ENCODE measurements around the gene FTL. TPM values are rescaled to one million over a fixed set of nuclear protein-coding genes. Genes with fewer than 3 reads are reported as not detected.
A peak's percentile ranks its signal among the peaks of the same experiment; 100 is the strongest.

The FTL gene
- total RNA-seq, 1 donor from 2014 or later: 908 TPM

- H3K36me3 Mint-ChIP-seq (ENCODE audit: low read depth): peaks cover 6% of the 10 kb centered on the region
- peak overlapping the region; percentile 58 for H3K27ac Mint-ChIP-seq (ENCODE audit: unreplicated experiment)
- H3K4me3 Mint-ChIP-seq: no peak overlapping the region
- H3K9me3 Mint-ChIP-seq: no peaks in the 10 kb centered on the region
- peaks cover under 1% of the 10 kb centered on the region for H3K4me1 Mint-ChIP-seq
- no peak for TF ChIP-seq CTCF (conservative IDR thresholded peaks at IDR 0.05)
- no peaks in the 10 kb centered on the region for H3K27me3 Mint-ChIP-seq (ENCODE audit: low read depth)
- DNase-seq (ENCODE audit: low read depth, low spot score): peak; percentile 41
These were observed 11.1 kb downstream of the FTL start for GRCh38 chr19:48975947-48976847.

GRCh38 chr19:48977061-48977460 lies 12.0 kb downstream of the FTL start:
- TF ChIP-seq CTCF (conservative IDR thresholded peaks at IDR 0.05): no peak
- no peaks in the 10 kb centered on the region for H3K4me1 Mint-ChIP-seq
- H3K27me3 Mint-ChIP-seq (ENCODE audit: low read depth): no peaks in the 10 kb centered on the region
- no peak overlapping the region for H3K4me3 Mint-ChIP-seq
- no peak overlapping the region for H3K27ac Mint-ChIP-seq (ENCODE audit: unreplicated experiment)
- no peak for DNase-seq (ENCODE audit: low read depth, low spot score)
- peaks cover 7% of the 10 kb centered on the region for H3K36me3 Mint-ChIP-seq (ENCODE audit: low read depth)
- H3K9me3 Mint-ChIP-seq: no peaks in the 10 kb centered on the region

GRCh38 chr19:48982280-48982679 lies 17.2 kb downstream of the FTL start:
- no peak overlapping the region for H3K27ac Mint-ChIP-seq (ENCODE audit: unreplicated experiment)
- no peak for DNase-seq (ENCODE audit: low read depth, low spot score)
- no peaks in the 10 kb centered on the region for H3K9me3 Mint-ChIP-seq
- TF ChIP-seq CTCF (conservative IDR thresholded peaks at IDR 0.05): no peak
- H3K27me3 Mint-ChIP-seq (ENCODE audit: low read depth): no peaks in the 10 kb centered on the region
- no peaks in the 10 kb centered on the region for H3K4me1 Mint-ChIP-seq
- H3K4me3 Mint-ChIP-seq: no peak overlapping the region
- peaks cover 10% of the 10 kb centered on the region for H3K36me3 Mint-ChIP-seq (ENCODE audit: low read depth)

- peaks cover 11% of the 10 kb centered on the region for H3K36me3 Mint-ChIP-seq (ENCODE audit: low read depth)
These were observed 20.6 kb downstream of the FTL start for GRCh38 chr19:48985711-48986110.

GRCh38 chr19:48986211-48986610 lies 21.1 kb downstream of the FTL start:
- DNase-seq (ENCODE audit: low read depth, low spot score): no peak
- TF ChIP-seq CTCF (conservative IDR thresholded peaks at IDR 0.05): no peak
- Mint-ChIP-seq H3K4me1 (peaks cover 9% of the 10 kb centered on the region), H3K9me3 (no peaks in the 10 kb centered on the region), H3K4me3 (no peak overlapping the region), H3K27me3 (ENCODE audit: low read depth) (no peaks in the 10 kb centered on the region), H3K27ac (ENCODE audit: unreplicated experiment) (no peak overlapping the region), H3K36me3 (ENCODE audit: low read depth) (peaks cover 11% of the 10 kb centered on the region)

More at GRCh38 chr19:48985711-48986110, 20.6 kb downstream of the FTL start:
- Mint-ChIP-seq H3K27ac (ENCODE audit: unreplicated experiment) (no peak overlapping the region), H3K4me1 (peaks cover 5% of the 10 kb centered on the region), H3K4me3 (no peak overlapping the region), H3K9me3 (no peaks in the 10 kb centered on the region), H3K27me3 (ENCODE audit: low read depth) (no peaks in the 10 kb centered on the region)
- no peak for TF ChIP-seq CTCF (conservative IDR thresholded peaks at IDR 0.05)
- no peak for DNase-seq (ENCODE audit: low read depth, low spot score)
